Activated CD8-positive, alpha-beta memory T cell treated with anti-CD3 and anti-CD28 coated beads, Interleukin-2, amount 50 U/mL, for 48 hours (primary cell): Measurements from ENCODE around the gene SYNDIG1.
"Not testable (repeated sequence)": the region's sequence is repeated elsewhere in the genome, so short reads cannot be mapped to it uniquely, and the experiment has no call there.

Experiments
- DNase-seq: peaks from one replicate; pipeline ENCODE4 v3.0.0-alpha.2; 2020

Gene SYNDIG1

GRCh38 chr20:24493661-24494459 is 24.4 kb downstream of the SYNDIG1 start:
- DNase-seq: no peak

GRCh38 chr20:24494460-24494920 is 25.1 kb downstream of the SYNDIG1 start:
- DNase-seq: no peak

GRCh38 chr20:24495266-24495665 is 25.8 kb downstream of the SYNDIG1 start:
- no peak for DNase-seq

GRCh38 chr20:24497851-24498250 is 28.4 kb downstream of the SYNDIG1 start:
- no peak for DNase-seq

- no peak for DNase-seq
These were observed 29.2 kb downstream of the SYNDIG1 start for GRCh38 chr20:24498641-24499040.

- DNase-seq: no peak
These were observed 30.0 kb downstream of the SYNDIG1 start for GRCh38 chr20:24499472-24499871.

- no peak for DNase-seq
These were observed 32.5 kb downstream of the SYNDIG1 start for GRCh38 chr20:24501764-24502556.

GRCh38 chr20:24502661-24503060 is 33.2 kb downstream of the SYNDIG1 start:
- DNase-seq: no peak

- no peak for DNase-seq
These were observed 34.0 kb downstream of the SYNDIG1 start for GRCh38 chr20:24503352-24503931.

- no peak for DNase-seq
These were observed 35.2 kb downstream of the SYNDIG1 start for GRCh38 chr20:24504331-24505285.

GRCh38 chr20:24506146-24506545 is 36.7 kb downstream of the SYNDIG1 start:
- DNase-seq: no peak

GRCh38 chr20:24506696-24507095 is 37.3 kb downstream of the SYNDIG1 start:
- no peak for DNase-seq

GRCh38 chr20:24507182-24507853 is 37.9 kb downstream of the SYNDIG1 start:
- DNase-seq: no peak

GRCh38 chr20:24512441-24512840 is 43.0 kb downstream of the SYNDIG1 start:
- DNase-seq: not testable (repeated sequence)

GRCh38 chr20:24518515-24518914 is 49.1 kb downstream of the SYNDIG1 start:
- DNase-seq: no peak

- no peak for DNase-seq
These were observed 50.0 kb downstream of the SYNDIG1 start for GRCh38 chr20:24519476-24519875.

- no peak for DNase-seq
These were observed 51.6 kb downstream of the SYNDIG1 start for GRCh38 chr20:24521032-24521431.

- DNase-seq: no peak
These were observed 53.3 kb downstream of the SYNDIG1 start for GRCh38 chr20:24522452-24523330.

- no peak for DNase-seq
These were observed 54.2 kb downstream of the SYNDIG1 start for GRCh38 chr20:24523661-24524060.

- DNase-seq: no peak
These were observed 59.3 kb downstream of the SYNDIG1 start for GRCh38 chr20:24528583-24529368.
